HG03432 (cell line): Measurements from ENCODE around the gene DUSP15.
"Not testable (repeated sequence)": the region's sequence is repeated elsewhere in the genome, so short reads cannot be mapped to it uniquely, and the experiment has no call there.

Source experiments
- ATAC-seq: cut with Tn5 transposase; IDR thresholded peaks from one replicate; pipeline ENCODE4 v1.9.1; 2021; ENCODE audit warnings: mild to moderate bottlenecking, moderate library complexity; ENCODE audit not compliant: unreplicated experiment

DUSP15 gene

GRCh38 chr20:31824554-31825313 lies 45.6 kb downstream of the DUSP15 start:
- ATAC-seq = no peak

- no peak for ATAC-seq
These were observed 46.2 kb downstream of the DUSP15 start for GRCh38 chr20:31824125-31824485.

- ATAC-seq = no peak
These were observed 46.8 kb downstream of the DUSP15 start for GRCh38 chr20:31823360-31824124.

- ATAC-seq = peak; percentile 75
These were observed 47.7 kb downstream of the DUSP15 start for GRCh38 chr20:31822421-31823330.

GRCh38 chr20:31821427-31821826 lies 48.9 kb downstream of the DUSP15 start:
- ATAC-seq = no peak

GRCh38 chr20:31820228-31820627 lies 50.1 kb downstream of the DUSP15 start:
- no peak for ATAC-seq

GRCh38 chr20:31819083-31819784 lies 51.1 kb downstream of the DUSP15 start, which contains the start of gene MYLK2:
MYLK2 (plus strand) TSS chr20:31819356; CDS start chr20:31819581, 225 bp downstream.
- no peak for ATAC-seq

- no peak for ATAC-seq
These were observed 51.9 kb downstream of the DUSP15 start for GRCh38 chr20:31818376-31818908.

GRCh38 chr20:31817461-31817860 lies 52.9 kb downstream of the DUSP15 start:
- ATAC-seq = no peak

- no peak for ATAC-seq
These were observed 54.1 kb downstream of the DUSP15 start for GRCh38 chr20:31816221-31816620.

- no peak for ATAC-seq
These were observed 54.7 kb downstream of the DUSP15 start for GRCh38 chr20:31815408-31816188.

- ATAC-seq = not testable (repeated sequence)
These were observed 56.2 kb downstream of the DUSP15 start for GRCh38 chr20:31814142-31814541.

GRCh38 chr20:31813611-31814010 lies 56.7 kb downstream of the DUSP15 start:
- no peak for ATAC-seq

- no peak for ATAC-seq
These were observed 58.3 kb downstream of the DUSP15 start for GRCh38 chr20:31811796-31812728.

GRCh38 chr20:31811198-31811597 lies 59.1 kb downstream of the DUSP15 start:
- no peak for ATAC-seq
